Measurements from ENCODE around the gene CCDC171. TPM values are rescaled to one million over a fixed set of nuclear protein-coding genes. Genes with fewer than 3 reads are reported as not detected.
"Not testable (repeated sequence)": the region's sequence is repeated elsewhere in the genome, so short reads cannot be mapped to it uniquely, and the experiment has no call there.

CCDC171 gene
- polyA plus RNA-seq, 1 donor from 2014 or later: 9.1 TPM

- Histone ChIP-seq H3K4me2 (ENCODE audit: low read length) (no peak overlapping the region), H2AFZ (ENCODE audit: low read depth, low read length) (no peak overlapping the region)
These were observed 144.6 kb downstream of the CCDC171 start for GRCh38 chr9:15697446-15697851.

GRCh38 chr9:15699876-15700559 lies 147.2 kb downstream of the CCDC171 start:
- not testable (repeated sequence) for H3K9me2 ChIP-seq (ENCODE audit: insufficient read depth, low read length); H3K4me2 ChIP-seq (ENCODE audit: low read length)

More at GRCh38 chr9:15697446-15697851, 144.6 kb downstream of the CCDC171 start:
- no peak overlapping the region for H3K9ac ChIP-seq (ENCODE audit: low read length)
- no peaks in the 10 kb centered on the region for H4K20me1 ChIP-seq (ENCODE audit: insufficient read depth)
- H3K9me3 ChIP-seq (ENCODE audit: low read length): no peaks in the 10 kb centered on the region
- H3K36me3 ChIP-seq (ENCODE audit: insufficient read depth, low read length): no peaks in the 10 kb centered on the region
- H3K4me3 ChIP-seq (ENCODE audit: low read length): no peak overlapping the region
- no peaks in the 10 kb centered on the region for H3K27me3 ChIP-seq (ENCODE audit: insufficient read depth, low read depth, low read length)
- H3K79me2 ChIP-seq (replicated peaks; ENCODE audit: insufficient read depth, low read length): no peaks in the 10 kb centered on the region
- H3K27ac ChIP-seq (ENCODE audit: low read length): no peak overlapping the region
- H3F3A ChIP-seq (ENCODE audit: insufficient read depth, low read length, poor library complexity, severe bottlenecking): no peaks in the 10 kb centered on the region
- TF ChIP-seq EZH2 (IDR thresholded peaks at IDR 0.05; ENCODE audit: borderline replicate concordance, insufficient read depth, low read length, poor library complexity, severe bottlenecking) (no peak), TAF1 (IDR thresholded peaks at IDR 0.05; ENCODE audit: low read depth) (no peak), MXI1 (conservative IDR thresholded peaks at IDR 0.05; ENCODE audit: poor library complexity, severe bottlenecking) (no peak), EP300 (conservative IDR thresholded peaks at IDR 0.05; ENCODE audit: poor library complexity, severe bottlenecking) (no peak), SMC3 (conservative IDR thresholded peaks at IDR 0.05; ENCODE audit: poor library complexity) (no peak), RAD21 (conservative IDR thresholded peaks at IDR 0.05) (no peak), POLR2AphosphoS5 (IDR thresholded peaks at IDR 0.05) (no peak), CTCF (IDR thresholded peaks at IDR 0.05; ENCODE audit: poor library complexity, severe bottlenecking) (no peak), REST (IDR thresholded peaks at IDR 0.05; ENCODE audit: borderline replicate concordance) (no peak)
- H3K9me2 ChIP-seq (ENCODE audit: insufficient read depth, low read length): no peaks in the 10 kb centered on the region

More at GRCh38 chr9:15699876-15700559, 147.2 kb downstream of the CCDC171 start:
- H3K79me2 ChIP-seq (replicated peaks; ENCODE audit: insufficient read depth, low read length); H2AFZ ChIP-seq (ENCODE audit: low read depth, low read length); H3K4me3 ChIP-seq (ENCODE audit: low read length); H3K9me3 ChIP-seq (ENCODE audit: low read length); H3K27me3 ChIP-seq (ENCODE audit: insufficient read depth, low read depth, low read length); H3K36me3 ChIP-seq (ENCODE audit: insufficient read depth, low read length); H3F3A ChIP-seq (ENCODE audit: insufficient read depth, low read length, poor library complexity, severe bottlenecking); H3K27ac ChIP-seq (ENCODE audit: low read length); H4K20me1 ChIP-seq (ENCODE audit: insufficient read depth); H3K9ac ChIP-seq (ENCODE audit: low read length): not testable (repeated sequence)
